HPDE6-E6E7 (cell line): Measurements from ENCODE around the gene TBC1D26.
"Not testable (repeated sequence)": the region's sequence is repeated elsewhere in the genome, so short reads cannot be mapped to it uniquely, and the experiment has no call there.

Experiments
- DNase-seq: peaks from one replicate; pipeline ENCODE4 v3.0.0; 2011; ENCODE audit warnings: missing footprints; ENCODE audit errors: extremely low spot score

Gene TBC1D26

DNA sequence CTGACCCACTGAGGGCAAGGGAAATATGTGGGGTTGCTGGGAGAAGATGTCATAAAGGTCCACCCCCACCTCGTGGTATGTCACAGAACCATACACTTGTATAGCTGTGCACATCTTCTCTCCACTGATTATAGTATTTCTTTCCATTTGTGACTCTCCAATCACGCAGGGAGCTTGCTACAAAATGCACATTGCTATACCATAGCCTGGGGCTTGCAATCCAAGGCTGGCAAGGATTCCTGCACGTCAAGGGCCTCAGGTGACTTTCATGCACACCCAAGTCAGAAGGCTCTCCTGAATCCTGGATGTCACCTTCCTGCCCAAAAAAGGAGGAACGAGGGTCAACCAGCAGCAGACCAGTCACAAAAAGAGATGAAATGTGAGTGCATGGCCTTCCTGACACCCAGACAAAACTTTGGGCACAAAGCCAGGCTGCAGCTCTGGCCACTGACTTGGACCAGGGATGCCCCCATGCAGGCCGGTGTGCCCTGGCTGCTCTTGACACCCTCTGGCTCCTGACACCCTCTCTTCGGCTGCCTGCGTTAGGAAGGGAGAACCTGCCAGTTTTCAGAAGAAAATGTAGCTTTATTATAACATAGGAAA is 12.1 kb downstream of the TBC1D26 start:
- DNase-seq = no peak

DNA sequence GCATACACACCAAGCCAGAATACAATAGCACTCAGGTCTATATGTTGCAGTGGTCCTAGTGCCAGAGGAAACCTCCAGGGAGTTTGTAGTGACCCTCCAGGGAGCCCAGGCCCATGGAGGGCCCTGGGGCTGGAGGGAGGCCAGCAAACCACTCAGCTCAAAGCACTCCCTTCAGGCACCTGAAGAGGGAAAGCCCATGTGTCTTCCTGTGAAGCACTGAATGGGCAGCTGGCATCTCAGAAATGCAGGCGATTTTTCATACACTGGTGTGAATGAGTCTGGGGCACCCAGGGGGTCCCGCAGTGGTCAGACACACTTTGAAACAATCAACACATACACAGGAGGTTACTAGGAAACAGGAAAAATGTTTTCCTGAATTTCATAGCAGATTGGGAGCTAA is 12.8 kb downstream of the TBC1D26 start:
- DNase-seq = no peak

DNA sequence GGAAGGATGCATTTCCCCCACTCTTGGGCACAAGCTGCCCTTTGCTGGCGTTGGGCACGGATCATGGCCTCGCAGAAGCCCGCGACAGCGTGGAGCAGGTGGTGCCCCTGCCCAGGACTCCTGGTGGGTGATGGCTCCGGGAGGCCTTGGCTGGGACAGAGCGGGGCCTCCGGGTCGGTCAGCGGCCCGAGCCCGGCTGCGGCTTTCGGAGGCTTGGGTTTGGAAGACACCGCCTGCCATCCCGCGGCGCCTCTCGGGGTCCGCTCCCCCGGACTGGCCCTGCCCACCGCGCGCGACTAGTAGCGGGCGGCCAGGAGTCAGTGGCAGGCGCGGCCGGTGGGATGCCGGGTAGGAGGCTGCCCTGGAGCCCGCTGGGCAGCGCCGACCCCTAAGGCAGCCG is 17.3 kb downstream of the TBC1D26 start:
- DNase-seq = not testable (repeated sequence)

DNA sequence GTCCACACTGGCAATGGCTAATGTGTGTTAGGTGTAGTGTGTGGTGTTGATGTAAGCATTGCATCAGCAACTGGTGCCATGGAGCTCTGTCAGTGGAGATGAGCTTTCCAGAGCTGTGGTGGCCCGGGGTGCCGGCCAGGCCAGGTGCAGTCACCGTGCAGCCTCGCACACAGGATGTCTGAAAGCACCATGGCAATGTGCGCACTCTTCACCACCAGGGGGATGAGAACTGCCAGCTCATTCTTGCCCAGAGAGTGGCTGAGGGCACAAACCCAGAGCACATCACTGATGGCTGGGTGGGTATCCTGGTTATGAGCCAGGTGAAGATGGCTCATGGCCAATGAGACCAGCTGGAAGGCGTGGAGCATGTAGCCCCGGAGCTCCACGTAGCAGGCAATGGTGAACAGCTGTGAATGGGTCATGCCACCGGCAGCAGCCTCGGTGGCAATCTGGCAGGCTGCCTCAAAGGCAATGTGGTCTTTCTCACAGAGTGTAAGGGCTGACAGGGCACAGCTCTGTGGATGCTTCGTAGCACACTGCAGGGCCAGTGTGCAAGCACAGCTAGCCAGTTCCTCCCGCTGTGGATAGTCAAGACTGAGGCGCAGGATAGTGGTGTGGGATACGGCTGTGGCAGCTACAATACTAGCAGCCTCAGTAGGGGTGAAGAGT is 36.9 kb downstream of the TBC1D26 start:
- not testable (repeated sequence) for DNase-seq

DNA sequence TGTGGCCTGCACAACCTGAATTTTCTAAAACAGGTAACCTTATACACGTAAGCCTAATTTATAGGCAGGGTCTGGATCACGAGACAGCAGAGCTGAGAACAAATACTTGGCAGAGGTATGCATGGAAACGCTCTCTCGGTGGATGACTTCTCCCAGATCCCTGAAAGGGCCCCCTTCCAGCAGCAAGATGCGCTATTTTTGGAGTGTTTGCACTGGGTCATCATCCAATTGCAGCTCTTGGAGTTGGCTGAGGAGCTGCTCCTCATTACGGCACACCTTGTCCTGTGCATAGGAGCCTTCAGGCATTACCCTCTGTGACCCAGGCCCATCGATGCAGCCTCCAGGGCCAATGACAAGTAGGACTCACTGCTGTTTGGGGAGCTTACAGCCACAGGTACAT is 38.6 kb downstream of the TBC1D26 start:
- not testable (repeated sequence) for DNase-seq

DNA sequence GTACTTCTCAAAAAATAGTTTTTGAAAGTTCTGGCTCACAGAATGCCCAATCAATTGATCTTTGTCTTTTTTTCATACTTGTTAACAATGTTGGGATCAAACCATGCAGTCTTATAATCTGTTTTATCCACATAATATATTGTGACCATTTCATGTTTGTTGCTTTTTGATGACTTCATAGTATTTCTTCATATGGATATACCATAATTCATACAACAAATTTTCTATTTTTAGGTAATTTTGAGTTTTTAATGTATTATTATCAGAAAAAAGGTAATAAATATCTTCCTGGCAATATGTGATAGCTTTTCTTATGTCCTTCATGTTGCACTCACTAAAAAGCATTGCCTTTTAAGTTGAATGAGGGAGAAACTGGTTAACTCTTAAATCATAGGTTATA is 44.8 kb downstream of the TBC1D26 start:
- no peak for DNase-seq

DNA sequence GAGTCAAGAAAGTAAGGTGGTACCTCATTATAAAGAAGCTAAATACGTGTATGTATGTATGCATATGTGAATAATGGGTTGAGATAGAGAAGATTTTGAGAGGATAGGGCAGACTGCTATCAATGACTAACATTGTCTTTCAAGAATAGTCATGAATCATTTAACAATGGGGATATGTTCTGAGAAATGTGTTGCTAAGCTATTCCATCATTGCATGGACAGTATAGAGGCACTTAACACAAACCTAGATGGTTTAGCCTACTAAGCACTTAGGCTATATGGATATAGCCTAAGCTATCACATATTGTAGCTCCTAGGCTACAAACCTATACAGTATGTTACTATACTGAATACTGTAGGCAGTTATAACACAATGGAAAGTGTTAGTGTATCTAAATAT is 45.2 kb downstream of the TBC1D26 start:
- no peak for DNase-seq

DNA sequence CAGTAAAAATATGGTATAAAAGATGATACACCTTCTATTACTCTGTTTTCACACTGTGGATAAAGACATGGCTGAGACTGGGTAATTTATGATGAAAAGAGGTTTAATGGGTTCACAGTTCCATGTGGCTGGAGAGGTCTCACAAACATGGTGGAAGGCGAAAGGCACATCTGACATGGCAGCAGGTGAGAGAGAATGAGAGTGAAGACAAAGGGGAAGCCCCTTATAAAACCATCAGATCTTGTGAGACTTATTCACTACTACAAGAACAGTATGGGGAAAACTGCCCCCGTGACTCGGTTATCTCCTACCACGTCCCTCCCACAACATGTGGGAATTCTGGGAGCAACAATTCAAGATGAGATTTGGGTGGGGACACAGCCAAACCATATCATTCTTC is 45.6 kb downstream of the TBC1D26 start:
- no peak for DNase-seq

DNA sequence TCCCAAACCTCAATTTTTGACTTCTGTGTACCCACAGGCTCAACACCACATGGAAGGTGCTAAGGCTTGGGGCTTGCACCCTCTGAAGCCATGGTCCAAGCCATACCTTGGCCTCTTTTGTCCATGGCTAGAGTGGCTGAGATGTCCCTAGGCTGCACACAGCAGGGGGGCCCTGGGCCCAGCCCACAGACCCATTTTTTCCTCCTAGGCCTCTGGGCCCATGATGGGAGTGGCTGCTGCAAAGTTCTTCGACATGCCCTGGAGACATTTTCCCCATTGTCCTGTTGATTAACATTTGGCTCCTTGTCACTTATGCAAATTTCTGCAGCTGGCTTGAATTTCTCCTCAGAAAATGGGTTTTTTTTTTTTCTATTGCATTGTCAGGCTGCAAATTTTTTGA is 47.0 kb downstream of the TBC1D26 start:
- DNase-seq = no peak

DNA sequence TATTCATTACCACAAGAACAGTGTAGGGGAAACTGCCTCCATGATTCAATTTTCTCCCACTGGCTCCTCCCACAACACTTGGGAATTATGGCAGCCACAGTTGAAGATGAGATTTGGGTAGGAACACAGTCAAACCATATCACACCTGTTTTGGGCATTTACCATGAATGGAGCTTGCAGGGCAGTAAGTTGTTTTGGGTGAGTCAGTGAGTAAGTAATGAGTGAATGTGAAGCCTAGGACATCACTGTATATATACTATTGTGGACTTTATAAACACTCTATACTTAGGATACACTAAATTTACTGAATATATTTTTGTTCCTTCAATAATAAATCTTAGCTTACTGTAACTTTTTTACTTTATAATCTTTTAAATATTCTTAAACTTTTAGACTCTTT is 48.1 kb downstream of the TBC1D26 start:
- no peak for DNase-seq

DNA sequence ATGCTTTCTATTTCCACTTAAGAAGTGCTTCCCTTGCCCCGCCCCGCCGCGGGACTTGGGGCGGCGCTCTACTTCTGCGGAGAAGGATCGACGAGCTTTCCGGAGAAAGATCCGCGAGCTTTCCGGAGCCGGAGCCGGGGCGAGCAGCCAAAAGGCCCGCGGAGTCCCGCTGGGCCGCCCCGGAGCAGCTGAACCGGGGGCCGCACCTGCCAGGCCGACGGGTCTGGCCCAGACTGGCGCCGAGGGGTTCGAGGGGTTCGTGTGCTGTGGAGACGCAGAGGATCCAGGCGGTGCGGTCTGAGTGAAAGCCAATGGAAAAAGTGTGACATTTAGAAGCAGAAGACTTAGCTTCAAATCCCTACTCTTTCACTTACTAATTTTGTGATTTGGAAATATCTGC is 50.8 kb downstream of the TBC1D26 start:
- no peak for DNase-seq

DNA sequence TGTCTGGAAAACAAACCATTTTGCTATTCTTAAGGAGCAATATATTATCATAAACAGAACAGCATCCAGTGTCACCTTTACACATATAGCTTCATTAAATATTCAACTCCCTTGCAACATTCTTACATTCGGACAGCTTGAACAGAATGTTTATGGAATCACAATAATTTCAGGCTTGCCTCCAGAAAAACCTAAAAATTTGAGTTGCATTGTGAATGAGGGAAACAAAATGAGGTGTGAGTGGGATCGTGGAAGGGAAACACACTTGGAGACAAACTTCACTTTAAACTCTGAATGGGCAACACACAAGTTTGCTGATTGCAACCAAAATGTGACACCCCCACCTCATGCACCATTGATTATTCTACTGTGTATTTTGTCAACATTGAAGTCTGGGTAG is 51.4 kb downstream of the TBC1D26 start:
- DNase-seq = no peak

DNA sequence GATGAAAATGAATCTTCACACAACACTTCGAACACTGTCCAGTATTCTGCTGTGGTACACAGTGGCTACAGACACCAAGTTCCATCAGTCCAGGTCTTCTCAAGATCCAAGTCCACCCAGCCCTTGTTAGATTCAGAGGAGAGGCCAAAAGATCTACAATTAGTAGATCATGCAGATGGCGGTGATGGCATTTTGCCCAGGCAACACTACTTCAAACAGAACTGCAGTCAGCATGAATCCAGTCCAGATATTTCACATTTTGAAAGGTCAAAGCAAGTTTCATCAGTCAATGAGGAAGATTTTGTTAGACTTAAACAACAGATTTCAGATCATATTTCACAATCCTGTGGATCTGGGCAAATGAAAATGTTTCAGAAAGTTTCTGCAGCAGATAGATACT is 52.3 kb downstream of the TBC1D26 start:
- not testable (repeated sequence) for DNase-seq

DNA sequence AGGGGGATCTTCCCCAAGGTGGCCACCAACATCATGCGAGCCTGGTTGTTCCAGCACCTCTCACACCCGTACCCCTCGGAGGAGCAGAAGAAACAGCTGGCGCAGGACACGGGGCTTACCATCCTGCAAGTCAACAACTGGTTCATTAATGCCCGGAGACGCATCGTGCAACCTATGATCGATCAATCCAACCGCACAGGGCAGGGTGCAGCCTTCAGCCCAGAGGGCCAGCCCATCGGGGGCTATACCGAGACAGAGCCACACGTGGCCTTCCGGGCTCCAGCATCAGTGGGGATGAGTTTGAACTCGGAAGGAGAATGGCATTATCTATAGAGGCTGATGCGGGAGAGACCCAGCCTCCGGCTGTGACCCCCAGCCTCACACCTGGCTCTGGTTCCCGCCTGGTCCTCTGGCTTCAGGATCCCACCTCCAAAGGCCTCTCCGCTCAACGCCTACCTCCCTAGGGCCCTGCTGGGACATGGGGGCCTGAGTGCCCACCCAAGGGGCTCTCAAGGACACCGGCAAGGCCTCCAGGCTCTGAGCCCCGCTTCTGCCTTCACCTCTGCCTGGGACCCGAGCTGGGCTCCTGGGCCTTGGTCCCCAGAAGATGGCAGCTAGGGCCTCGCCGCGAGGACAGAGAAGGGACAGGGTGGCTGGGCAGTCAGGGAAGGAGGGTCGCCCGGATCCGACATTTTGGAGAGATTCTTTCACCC is 55.4 kb downstream of the TBC1D26 start:
- not testable (repeated sequence) for DNase-seq

DNA sequence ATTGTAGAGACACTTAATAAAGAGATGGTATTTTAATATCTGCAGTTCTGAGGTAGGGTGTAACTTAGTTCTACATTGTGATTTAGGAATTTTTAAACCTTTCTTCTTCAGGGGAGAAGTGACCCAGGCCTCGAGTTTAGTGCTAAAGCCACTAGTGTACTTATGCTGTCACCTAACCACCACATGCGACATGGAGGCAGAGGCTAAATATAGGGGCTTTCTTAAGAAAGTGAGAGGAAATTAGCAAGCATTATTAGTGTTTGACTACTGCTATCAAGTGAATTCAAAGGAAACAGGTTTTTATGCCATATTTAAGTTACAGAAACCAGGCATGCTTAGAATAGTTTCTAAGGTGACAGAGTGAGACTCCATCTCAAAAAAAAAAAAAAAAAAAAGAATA is 56.3 kb downstream of the TBC1D26 start:
- not testable (repeated sequence) for DNase-seq
